GM19324 (cell line): ENCODE measurements around the gene SPTLC1.
"Not testable (repeated sequence)": the region's sequence is repeated elsewhere in the genome, so short reads cannot be mapped to it uniquely, and the experiment has no call there.

Source experiments
- ATAC-seq: cut with Tn5 transposase; IDR thresholded peaks from one replicate; pipeline ENCODE4 v1.9.1; 2021; ENCODE audit warnings: mild to moderate bottlenecking, moderate library complexity; ENCODE audit not compliant: unreplicated experiment, low FRiP score

The SPTLC1 gene

DNA sequence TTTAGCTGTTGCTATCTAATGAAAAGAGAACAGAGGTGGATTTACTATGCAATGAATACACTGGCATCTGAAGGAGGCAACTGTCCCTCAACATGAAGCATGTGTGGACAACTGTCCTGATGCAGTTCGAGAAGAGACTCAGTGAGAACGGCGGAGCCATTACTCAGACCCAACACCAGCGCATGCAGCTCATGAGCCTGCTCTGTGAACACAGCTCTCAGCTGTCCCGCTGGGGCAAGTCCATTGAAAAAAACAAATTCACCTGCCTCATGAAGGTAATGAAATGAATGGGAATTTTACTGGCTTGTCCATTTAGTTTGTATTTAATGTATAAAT is 78.8 kb downstream of the SPTLC1 start:
- no peak for ATAC-seq

- ATAC-seq, result no peak
Measured at GRCh38 chr9:92035687-92036410, 79.4 kb downstream of the SPTLC1 start.

- ATAC-seq, result no peak
Measured at GRCh38 chr9:92035146-92035545, 80.1 kb downstream of the SPTLC1 start.

- ATAC-seq, result no peak
Measured at GRCh38 chr9:92033991-92034390, 81.2 kb downstream of the SPTLC1 start.

- no peak for ATAC-seq
Measured at GRCh38 chr9:92033307-92033706, 81.9 kb downstream of the SPTLC1 start.

DNA sequence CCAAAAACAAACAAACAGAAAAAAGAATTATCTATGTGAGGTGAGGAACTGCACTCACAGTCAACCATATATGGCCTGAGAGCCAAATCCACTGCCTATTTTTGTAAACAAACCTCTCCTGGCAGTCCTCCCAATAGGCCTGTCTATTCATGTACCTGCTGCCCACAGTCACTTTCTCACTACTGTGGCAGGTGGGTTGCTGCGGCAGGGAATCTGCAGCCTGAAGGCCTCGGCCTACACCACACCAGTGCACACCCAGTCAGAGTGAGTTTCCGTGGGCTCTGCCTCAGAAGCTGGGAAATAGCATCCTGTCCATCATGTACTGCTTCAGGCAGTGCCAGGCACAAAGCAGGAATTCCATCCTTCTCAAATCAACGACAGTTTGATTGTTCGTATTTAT is 82.3 kb downstream of the SPTLC1 start:
- no peak for ATAC-seq

- ATAC-seq, result no peak
Measured at GRCh38 chr9:92030367-92030766, 84.8 kb downstream of the SPTLC1 start.

DNA sequence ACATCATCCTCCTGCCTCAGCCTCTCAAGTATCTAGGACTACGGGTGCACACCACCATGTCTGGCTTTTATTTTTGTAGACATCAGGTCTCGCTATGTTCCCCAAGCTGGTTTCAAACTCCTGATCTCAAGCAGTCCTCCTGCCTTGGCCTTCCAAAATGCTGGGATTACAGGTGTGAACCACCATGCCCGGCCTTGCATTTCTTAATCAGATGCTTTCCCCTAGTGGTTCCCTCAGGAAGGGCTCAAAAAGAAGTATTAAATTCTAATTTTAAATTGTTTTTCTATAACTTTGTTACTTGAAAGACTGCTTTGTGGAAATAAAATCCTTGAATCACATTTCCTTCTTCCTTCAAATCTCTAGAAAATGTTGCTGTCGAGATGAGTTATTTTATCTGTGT is 85.7 kb downstream of the SPTLC1 start:
- ATAC-seq, result no peak

DNA sequence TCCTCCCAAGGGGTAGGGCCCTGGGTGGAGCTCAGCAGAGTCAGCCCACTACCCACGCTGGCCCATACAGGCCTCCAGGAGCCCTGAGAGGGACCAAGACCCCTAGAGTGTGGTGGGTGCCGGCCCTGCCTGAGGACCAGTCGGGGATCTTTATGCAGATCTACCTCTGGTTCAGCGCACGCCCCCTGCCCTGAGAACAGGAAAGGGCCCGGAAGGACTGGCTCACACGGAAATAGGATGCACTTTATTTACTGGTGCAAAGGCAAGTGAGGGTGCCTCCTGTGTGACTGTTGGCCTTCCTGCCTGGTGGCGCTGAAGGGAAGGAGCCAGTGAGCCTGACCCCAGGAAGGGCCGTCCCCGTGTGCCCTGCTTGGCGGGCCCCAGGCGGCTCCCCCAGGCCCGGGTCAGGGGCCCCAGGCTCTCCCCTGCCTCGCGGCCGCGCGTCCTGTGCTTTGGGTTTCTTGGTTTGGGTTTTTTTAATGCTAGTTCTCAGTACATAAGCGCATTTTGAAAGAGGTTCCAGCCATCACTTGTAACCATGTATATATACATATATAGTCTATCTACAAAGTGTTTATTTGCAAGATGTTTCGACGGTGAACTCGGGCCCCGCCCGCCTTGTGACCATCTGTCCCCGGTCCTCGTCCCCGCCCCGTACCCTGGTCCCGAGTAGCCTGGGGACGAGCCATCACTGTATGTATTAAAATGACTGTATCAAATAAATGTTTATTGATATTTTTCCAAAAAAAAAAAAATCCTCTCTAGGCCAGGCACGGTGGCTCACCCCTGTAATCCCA is 88.8 kb downstream of the SPTLC1 start:
- no peak for ATAC-seq

GRCh38 chr9:92021785-92022541 is 93.2 kb downstream of the SPTLC1 start:
- not testable (repeated sequence) for ATAC-seq

DNA sequence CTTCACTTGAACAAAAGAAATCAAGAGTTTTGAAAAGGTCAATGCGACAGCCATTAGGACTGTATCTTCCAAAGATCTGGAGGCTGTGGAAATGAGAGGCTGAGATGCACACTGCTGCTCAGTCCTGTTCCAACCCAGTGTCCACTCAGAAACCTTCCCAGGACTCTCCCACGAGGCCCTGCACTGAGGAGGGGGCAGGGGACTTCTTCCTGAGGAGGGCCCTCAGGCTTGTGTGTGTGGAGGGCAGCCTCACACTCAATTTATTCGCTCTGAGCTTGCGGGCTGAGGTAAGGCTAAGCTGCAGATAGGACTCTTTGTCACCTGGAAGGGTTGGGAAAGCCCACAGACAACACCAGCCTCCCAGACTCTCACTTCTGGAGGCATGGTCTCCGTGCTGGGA is 95.6 kb downstream of the SPTLC1 start:
- ATAC-seq, result no peak

- ATAC-seq, result no peak
Measured at GRCh38 chr9:92010705-92011536, 104.3 kb downstream of the SPTLC1 start.

DNA sequence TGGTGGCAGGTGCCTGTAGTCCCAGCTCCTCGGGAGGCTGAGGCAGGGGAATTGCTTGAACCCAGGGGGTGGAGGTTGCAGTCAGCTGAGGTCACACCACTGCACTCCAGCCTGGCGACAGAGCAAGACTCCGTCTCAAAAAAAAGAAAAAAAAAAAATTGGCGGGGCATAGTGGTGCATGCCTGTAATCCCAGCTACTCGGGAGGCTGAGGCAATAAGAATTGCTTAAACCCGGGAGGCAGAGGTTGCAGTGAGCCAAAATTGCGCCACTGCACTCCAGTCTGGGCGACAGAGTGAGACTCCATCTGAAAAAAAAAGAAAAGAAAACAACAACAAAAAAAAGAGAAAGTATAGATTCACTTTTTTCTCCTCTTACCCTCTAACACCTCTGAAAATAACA is 105.0 kb downstream of the SPTLC1 start:
- ATAC-seq, result not testable (repeated sequence)

- no peak for ATAC-seq
Measured at GRCh38 chr9:92008041-92008440, 107.2 kb downstream of the SPTLC1 start.

DNA sequence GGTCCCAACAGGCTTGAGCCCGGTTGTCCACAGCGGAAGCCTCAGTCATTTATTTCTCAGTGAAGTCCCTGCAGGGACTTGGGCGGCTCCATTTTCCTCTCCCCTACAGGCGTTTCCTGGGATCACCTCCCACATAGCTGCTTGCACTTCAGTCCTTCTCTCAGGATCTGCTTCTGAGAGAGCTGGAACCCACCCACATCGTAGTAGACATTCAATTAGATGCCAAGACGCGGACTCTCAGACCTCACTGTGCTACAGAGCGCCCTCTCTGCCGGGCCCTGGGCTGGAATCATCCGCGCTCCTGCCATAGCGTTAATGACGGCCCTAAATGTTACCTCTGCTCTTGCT is 111.2 kb downstream of the SPTLC1 start:
- no peak for ATAC-seq

GRCh38 chr9:92003308-92004044 is 111.7 kb downstream of the SPTLC1 start:
- no peak for ATAC-seq

- ATAC-seq, result not testable (repeated sequence)
Measured at GRCh38 chr9:92001948-92002347, 113.3 kb downstream of the SPTLC1 start.

DNA sequence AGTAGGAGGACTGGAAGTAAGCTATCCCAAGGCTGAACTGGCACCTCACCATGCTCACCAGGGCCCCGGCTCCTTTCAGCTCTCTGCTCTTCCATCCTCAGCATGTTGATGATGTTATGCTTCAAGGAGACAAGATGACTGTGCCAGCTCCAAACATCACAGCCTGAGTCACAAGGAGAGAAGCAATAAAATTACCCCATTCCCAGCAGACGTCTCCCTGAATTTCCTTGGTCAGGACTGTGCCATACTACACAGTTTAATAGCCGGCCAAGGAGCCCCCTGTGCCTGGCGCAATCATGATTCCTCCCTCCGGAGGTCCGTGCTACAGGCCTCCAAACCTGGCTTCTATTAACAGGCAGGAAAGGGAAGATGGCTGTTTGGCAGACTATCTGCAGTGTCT is 114.0 kb downstream of the SPTLC1 start:
- no peak for ATAC-seq

DNA sequence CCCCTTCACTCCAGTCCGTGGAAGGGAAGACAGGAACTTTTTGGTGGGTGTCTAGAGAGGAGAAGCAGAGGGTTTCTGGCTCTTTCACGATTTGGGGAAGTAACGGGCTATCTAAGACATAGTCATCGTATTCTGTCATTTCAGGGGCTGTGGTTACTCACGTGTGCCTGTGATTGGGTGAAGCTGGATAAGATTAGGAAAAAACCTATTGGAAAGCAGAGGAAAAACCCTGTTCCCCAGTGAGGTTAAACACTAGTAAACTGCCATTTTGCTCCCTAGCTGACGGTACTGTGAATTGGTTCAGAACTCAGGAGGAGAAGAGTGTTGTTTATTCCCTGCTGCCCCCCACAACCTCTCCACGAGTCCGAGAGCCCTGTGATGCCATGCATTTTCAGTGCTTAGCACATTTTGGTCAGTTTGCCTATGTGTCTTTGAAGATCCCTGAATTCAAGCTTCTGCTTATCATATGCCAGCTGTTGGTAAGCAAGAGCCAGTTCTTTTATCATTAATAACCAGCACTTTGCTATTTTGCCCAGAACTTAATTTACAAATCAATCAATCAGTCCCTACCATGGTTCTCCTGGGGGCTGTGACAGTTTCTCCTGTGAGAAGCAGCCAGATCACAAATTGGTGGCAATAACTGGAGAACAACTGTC is 120.1 kb downstream of the SPTLC1 start:
- ATAC-seq, result no peak
